Skeletal muscle satellite cell (primary cell): ENCODE results near the gene COBL.

Experiments
- H3K27me3 ChIP-seq: 2 replicates; pipeline ENCODE4 v1.7.0; 2013; ENCODE audit warnings: low read length; ENCODE audit not compliant: control insufficient read depth, insufficient read depth
- H3K36me3 ChIP-seq: 2 replicates; pipeline ENCODE4 v1.7.0; 2013; ENCODE audit warnings: mild to moderate bottlenecking, control low read depth, low read length; ENCODE audit not compliant: insufficient read depth
- H3K4me1 ChIP-seq: 2 replicates; pipeline ENCODE4 v1.7.0; 2013; ENCODE audit warnings: low read length; ENCODE audit not compliant: control insufficient read depth, insufficient read depth
- H3K4me2 ChIP-seq: 2 replicates; pipeline ENCODE4 v1.7.0; 2013; ENCODE audit warnings: mild to moderate bottlenecking, low read length
- H3K4me3 ChIP-seq: 2 replicates; pipeline ENCODE4 v1.7.0; 2013; ENCODE audit warnings: low read length
- H3K9ac ChIP-seq: 2 replicates; pipeline ENCODE4 v1.7.0; 2013; ENCODE audit warnings: mild to moderate bottlenecking, low read depth, low read length, moderate library complexity
- H3K9me3 ChIP-seq: replicated peaks from 2 replicates; pipeline ENCODE4 v1.7.0; 2013; ENCODE audit warnings: mild to moderate bottlenecking, control low read depth, low read length

The COBL gene

GRCh38 chr7:51126813-51127617 lies 189.6 kb downstream of the COBL start:
- H3K4me2 ChIP-seq = no peak overlapping the region
- H3K4me3 ChIP-seq = no peak overlapping the region
- H3K36me3 ChIP-seq = no peaks in the 10 kb centered on the region
- H3K9ac ChIP-seq = no peak overlapping the region
- H3K27me3 ChIP-seq = no peaks in the 10 kb centered on the region
- H3K4me1 ChIP-seq = peaks cover 16% of the 10 kb centered on the region
- H3K9me3 ChIP-seq = no peaks in the 10 kb centered on the region

GRCh38 chr7:51126324-51126723 lies 190.3 kb downstream of the COBL start:
- H3K4me1 ChIP-seq = peaks cover 16% of the 10 kb centered on the region
- no peak overlapping the region for H3K9ac ChIP-seq
- no peak overlapping the region for H3K4me2 ChIP-seq
- no peaks in the 10 kb centered on the region for H3K36me3 ChIP-seq
- H3K9me3 ChIP-seq = no peaks in the 10 kb centered on the region
- H3K27me3 ChIP-seq = no peaks in the 10 kb centered on the region
- H3K4me3 ChIP-seq = no peak overlapping the region

- no peaks in the 10 kb centered on the region for H3K36me3 ChIP-seq
- no peak overlapping the region for H3K9ac ChIP-seq
- peaks cover 16% of the 10 kb centered on the region for H3K4me1 ChIP-seq
- H3K4me3 ChIP-seq = no peak overlapping the region
- no peaks in the 10 kb centered on the region for H3K9me3 ChIP-seq
- no peak overlapping the region for H3K4me2 ChIP-seq
- H3K27me3 ChIP-seq = no peaks in the 10 kb centered on the region
These were observed 192.3 kb downstream of the COBL start for GRCh38 chr7:51124321-51124720.

GRCh38 chr7:51123322-51124019 lies 193.1 kb downstream of the COBL start:
- no peaks in the 10 kb centered on the region for H3K36me3 ChIP-seq
- H3K9ac ChIP-seq = peak overlapping the region; percentile 14
- peak overlapping the region; percentile 64 for H3K4me2 ChIP-seq
- no peaks in the 10 kb centered on the region for H3K9me3 ChIP-seq
- peaks cover 16% of the 10 kb centered on the region for H3K4me1 ChIP-seq
- H3K27me3 ChIP-seq = no peaks in the 10 kb centered on the region
- H3K4me3 ChIP-seq = peak overlapping the region; percentile 16

- Histone ChIP-seq H3K9ac (no peak overlapping the region), H3K36me3 (no peaks in the 10 kb centered on the region)
These were observed 194.6 kb downstream of the COBL start for GRCh38 chr7:51121931-51122425.

GRCh38 chr7:51121036-51121790 lies 195.4 kb downstream of the COBL start:
- H3K4me3 ChIP-seq = no peak overlapping the region
- no peak overlapping the region for H3K4me2 ChIP-seq
- H3K9me3 ChIP-seq = no peaks in the 10 kb centered on the region
- H3K4me1 ChIP-seq = peaks cover 16% of the 10 kb centered on the region
- H3K9ac ChIP-seq = no peak overlapping the region
- H3K27me3 ChIP-seq = no peaks in the 10 kb centered on the region
- no peaks in the 10 kb centered on the region for H3K36me3 ChIP-seq

More at GRCh38 chr7:51121931-51122425, 194.6 kb downstream of the COBL start:
- Histone ChIP-seq H3K4me1 (peaks cover 16% of the 10 kb centered on the region), H3K27me3 (no peaks in the 10 kb centered on the region), H3K9me3 (no peaks in the 10 kb centered on the region), H3K4me3 (no peak overlapping the region), H3K4me2 (no peak overlapping the region)

- H3K4me3 ChIP-seq = no peak overlapping the region
- no peak overlapping the region for H3K4me2 ChIP-seq
- no peaks in the 10 kb centered on the region for H3K9me3 ChIP-seq
- H3K4me1 ChIP-seq = peaks cover 9% of the 10 kb centered on the region
- H3K27me3 ChIP-seq = no peaks in the 10 kb centered on the region
- H3K36me3 ChIP-seq = no peaks in the 10 kb centered on the region
- no peak overlapping the region for H3K9ac ChIP-seq
These were observed 198.0 kb downstream of the COBL start for GRCh38 chr7:51118628-51119027.

GRCh38 chr7:51114501-51114900 lies 202.1 kb downstream of the COBL start:
- H3K9me3 ChIP-seq = no peaks in the 10 kb centered on the region
- no peak overlapping the region for H3K4me2 ChIP-seq
- H3K4me3 ChIP-seq = no peak overlapping the region
- no peaks in the 10 kb centered on the region for H3K4me1 ChIP-seq
- no peaks in the 10 kb centered on the region for H3K36me3 ChIP-seq
- H3K27me3 ChIP-seq = no peaks in the 10 kb centered on the region
- no peak overlapping the region for H3K9ac ChIP-seq

- Histone ChIP-seq H3K9me3 (no peaks in the 10 kb centered on the region), H3K36me3 (no peaks in the 10 kb centered on the region), H3K4me1 (no peaks in the 10 kb centered on the region), H3K9ac (no peak overlapping the region), H3K27me3 (no peaks in the 10 kb centered on the region), H3K4me3 (no peak overlapping the region), H3K4me2 (no peak overlapping the region)
These were observed 202.6 kb downstream of the COBL start for GRCh38 chr7:51113962-51114361.

GRCh38 chr7:51113560-51113959 lies 203.0 kb downstream of the COBL start:
- no peak overlapping the region for H3K9ac ChIP-seq
- H3K4me2 ChIP-seq = no peak overlapping the region
- no peaks in the 10 kb centered on the region for H3K27me3 ChIP-seq
- H3K9me3 ChIP-seq = no peaks in the 10 kb centered on the region
- H3K36me3 ChIP-seq = no peaks in the 10 kb centered on the region
- no peaks in the 10 kb centered on the region for H3K4me1 ChIP-seq
- no peak overlapping the region for H3K4me3 ChIP-seq

GRCh38 chr7:51111241-51111940 lies 205.2 kb downstream of the COBL start:
- no peaks in the 10 kb centered on the region for H3K9me3 ChIP-seq
- H3K36me3 ChIP-seq = no peaks in the 10 kb centered on the region
- H3K4me3 ChIP-seq = no peak overlapping the region
- no peak overlapping the region for H3K4me2 ChIP-seq
- no peaks in the 10 kb centered on the region for H3K4me1 ChIP-seq
- H3K27me3 ChIP-seq = no peaks in the 10 kb centered on the region
- H3K9ac ChIP-seq = no peak overlapping the region
